LNCAP (cell line): Measurements from ENCODE around the gene CCDC112.

Experiments used
- TF ChIP-seq, protein P1 (sequence below): fragments of 450-650 bp; IDR thresholded peaks from 2 replicates; pipeline ENCODE4 v1.5.1; 2017; ENCODE audit warnings: mild to moderate bottlenecking

Gene CCDC112, protein sequence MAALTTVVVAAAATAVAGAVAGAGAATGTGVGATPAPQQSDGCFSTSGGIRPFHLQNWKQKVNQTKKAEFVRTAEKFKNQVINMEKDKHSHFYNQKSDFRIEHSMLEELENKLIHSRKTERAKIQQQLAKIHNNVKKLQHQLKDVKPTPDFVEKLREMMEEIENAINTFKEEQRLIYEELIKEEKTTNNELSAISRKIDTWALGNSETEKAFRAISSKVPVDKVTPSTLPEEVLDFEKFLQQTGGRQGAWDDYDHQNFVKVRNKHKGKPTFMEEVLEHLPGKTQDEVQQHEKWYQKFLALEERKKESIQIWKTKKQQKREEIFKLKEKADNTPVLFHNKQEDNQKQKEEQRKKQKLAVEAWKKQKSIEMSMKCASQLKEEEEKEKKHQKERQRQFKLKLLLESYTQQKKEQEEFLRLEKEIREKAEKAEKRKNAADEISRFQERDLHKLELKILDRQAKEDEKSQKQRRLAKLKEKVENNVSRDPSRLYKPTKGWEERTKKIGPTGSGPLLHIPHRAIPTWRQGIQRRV

DNA sequence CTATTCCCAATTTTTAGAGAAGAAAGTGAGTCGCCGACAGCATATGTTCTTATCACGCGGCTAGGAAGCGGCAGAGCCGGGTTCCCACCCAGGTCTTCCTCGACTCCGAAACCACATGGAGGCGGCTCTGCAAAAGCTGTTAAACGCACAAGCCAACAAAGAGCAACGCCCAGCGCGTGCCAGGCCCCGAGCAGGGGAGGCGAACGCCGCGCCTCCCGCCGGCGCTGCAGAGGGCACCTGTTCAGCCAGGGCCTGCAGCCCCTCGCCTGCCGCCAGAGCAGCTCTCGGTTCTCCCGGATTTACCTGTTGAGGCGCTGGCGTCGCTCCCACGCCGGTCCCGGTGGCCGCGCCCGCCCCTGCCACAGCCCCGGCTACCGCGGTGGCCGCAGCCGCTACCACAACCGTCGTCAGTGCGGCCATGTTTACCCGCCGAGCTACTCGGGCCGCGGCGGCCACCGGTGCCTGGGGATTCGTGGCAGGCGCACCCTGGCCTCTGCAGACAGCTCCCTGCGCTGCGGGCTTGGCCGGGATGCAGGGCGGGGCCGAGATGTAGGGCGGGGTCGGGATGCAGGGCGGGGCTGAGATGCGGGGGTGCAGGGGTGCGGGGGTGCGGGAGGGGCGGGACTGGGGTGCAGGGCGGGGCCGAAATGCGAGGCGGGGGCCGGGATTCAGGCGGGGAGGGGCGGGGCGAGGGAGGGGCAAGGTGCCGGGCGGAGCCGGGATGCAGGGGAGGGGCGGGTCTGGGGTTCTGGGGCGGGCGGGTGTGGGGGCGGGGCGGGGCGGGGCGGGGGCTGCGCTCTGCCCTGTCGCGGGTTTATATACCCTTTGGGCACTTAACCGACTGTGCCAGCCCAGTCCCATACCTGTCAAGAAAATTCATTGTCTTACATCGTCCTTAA is at the start of gene CCDC112:
TSS of gene CCDC112 (minus strand) at position 531 of the 899 bp plus-strand sequence. CDS start at position 420, 111 bp downstream.
- TF ChIP-seq, protein P1, sequence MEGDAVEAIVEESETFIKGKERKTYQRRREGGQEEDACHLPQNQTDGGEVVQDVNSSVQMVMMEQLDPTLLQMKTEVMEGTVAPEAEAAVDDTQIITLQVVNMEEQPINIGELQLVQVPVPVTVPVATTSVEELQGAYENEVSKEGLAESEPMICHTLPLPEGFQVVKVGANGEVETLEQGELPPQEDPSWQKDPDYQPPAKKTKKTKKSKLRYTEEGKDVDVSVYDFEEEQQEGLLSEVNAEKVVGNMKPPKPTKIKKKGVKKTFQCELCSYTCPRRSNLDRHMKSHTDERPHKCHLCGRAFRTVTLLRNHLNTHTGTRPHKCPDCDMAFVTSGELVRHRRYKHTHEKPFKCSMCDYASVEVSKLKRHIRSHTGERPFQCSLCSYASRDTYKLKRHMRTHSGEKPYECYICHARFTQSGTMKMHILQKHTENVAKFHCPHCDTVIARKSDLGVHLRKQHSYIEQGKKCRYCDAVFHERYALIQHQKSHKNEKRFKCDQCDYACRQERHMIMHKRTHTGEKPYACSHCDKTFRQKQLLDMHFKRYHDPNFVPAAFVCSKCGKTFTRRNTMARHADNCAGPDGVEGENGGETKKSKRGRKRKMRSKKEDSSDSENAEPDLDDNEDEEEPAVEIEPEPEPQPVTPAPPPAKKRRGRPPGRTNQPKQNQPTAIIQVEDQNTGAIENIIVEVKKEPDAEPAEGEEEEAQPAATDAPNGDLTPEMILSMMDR, result no peak

DNA sequence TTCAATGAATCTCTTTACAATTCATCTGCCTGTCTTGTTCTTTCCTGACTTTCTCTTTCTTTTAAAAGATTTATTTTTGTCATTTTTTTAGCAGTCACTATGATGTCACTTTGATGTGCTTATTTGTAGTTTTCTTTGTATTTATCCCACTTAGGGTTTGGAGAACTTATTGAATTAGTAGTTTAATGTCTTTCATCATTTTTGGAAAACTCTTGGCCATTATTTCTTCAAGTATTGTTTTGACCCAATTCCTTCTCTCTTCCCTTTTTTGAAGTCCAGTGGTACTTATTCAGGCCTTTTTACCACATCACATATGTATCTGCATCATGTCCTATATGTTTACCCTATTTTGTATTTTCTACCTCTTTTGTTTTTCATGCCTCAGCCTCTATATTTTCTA is 48.9 kb upstream of the CCDC112 start:
- TF ChIP-seq, protein P1, result no peak

DNA sequence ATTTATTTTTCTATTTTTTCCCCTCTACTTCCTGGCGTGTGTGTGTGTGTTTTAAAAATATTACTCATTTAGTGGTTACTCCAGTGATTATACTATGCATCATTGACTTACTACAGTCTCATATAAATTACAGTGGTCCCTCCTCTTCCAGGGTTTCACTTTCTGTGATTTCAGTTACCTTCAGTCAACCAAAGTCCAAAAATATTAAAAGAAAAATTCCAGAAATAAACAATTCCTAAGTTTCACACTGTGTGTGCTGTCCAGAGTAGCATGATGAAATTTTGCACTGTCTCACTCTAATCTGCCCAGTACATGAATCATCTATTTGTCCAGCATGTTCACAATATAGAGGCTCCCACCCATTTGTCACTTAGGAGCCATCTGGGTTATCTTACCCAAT is 47.4 kb upstream of the CCDC112 start:
- TF ChIP-seq, protein P1, result no peak

DNA sequence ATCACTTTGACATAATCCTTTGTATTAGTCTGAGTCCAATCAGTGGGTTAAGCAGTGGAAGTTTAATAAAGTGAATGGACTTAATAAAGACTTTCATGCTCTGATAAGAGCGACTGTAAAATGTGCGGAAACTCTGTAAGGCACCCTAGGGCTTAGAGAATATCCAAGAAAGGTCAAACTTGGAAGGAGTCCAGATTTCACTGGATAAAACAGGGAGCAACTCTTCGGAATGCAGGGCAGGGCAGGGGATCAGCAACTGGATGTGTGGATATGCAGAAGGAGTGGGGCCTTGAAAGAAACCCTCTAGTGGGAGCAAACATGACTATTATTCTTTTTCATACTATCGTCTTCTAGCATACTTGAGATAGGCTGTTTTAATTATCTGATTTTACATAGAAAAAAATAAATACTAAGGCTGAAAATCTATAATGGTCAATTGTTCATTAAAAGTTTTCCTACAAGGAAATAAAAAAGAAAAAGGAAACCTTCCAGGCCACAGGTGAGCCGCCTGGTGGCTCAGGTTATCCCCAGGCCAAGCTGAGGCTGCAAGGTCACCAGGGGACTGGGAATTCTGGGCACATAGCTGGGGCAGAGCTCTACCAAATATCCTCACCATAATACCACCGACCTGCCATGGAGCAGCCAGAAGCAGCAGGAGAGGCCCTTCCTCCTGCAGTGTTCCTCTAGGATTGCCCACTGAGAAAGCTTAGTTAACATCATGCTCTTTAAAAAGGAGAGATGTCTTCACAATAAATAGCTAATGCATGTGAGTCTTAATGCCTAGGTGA is 46.3 kb upstream of the CCDC112 start:
- TF ChIP-seq, protein P1, result no peak

DNA sequence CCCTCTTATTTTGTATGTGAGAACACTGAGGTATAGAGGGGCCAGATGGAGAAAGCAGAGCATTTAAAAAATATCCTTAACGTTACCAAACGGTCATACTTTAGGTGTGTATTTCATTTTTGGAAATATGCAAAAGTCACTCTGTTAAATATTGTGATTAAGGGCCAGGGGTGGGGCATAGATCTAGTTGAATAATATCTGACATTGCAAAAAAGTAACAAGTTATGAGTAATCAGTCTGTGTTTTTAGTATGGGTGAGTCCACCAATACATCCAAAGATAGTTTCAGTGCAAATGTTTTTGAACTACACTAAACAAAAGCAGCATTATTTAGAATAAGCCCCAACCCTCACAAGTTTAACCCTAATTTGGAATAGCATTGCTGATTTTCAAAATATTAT is 45.3 kb upstream of the CCDC112 start:
- TF ChIP-seq, protein P1, result no peak

DNA sequence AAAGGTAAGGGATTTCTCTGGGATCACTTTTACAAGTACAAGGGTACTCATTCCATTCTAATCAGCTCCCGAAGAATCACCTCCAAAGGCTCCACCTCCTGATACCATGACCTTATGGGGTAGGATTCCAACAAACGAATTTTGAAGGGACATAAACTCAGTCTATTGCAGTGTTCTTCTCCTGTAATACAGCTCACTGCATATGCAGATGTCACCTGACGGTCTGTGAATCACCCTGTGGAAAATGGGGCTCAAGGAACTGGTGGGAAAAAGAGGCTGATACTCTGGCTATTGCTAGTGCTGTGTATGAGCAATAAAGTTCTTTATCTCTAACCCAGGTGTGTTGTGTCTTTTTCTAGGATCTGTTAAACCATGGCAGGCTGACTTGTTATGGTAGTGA is 42.4 kb upstream of the CCDC112 start:
- TF ChIP-seq, protein P1, result no peak

DNA sequence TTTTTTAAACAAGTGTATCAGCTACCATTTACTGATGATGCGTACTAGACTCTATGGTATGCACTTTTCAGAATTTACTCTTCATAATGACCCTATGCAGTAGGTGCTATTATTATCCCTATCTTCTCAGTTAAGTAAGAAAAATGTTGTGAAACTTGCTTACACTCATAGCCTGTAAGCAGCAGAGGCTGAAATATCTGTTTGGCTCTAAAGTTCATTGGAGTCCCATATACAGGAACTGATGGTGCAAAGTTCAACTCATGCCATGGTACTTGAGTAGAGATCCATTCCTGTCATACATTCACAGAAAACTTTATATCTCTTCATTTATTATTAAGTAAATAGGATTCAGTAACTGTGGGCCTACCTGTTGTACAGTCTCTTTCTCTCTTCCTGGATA is 41.4 kb upstream of the CCDC112 start:
- TF ChIP-seq, protein P1, result no peak
